NB4 (cell line): Measurements from ENCODE around the gene ADAMTS6.

Source experiments
- DNase-seq: peaks from one replicate; pipeline ENCODE4 v3.0.0; 2010; ENCODE audit warnings: low read depth
- H3K4me3 ChIP-seq: one replicate; pipeline ENCODE4 v1.5.1; 2011; ENCODE audit warnings: mild to moderate bottlenecking, low read depth, low read length, moderate library complexity
- CTCF ChIP-seq: IDR thresholded peaks from one replicate; pipeline ENCODE4 v1.5.1; 2012; ENCODE audit warnings: low read depth, low read length
- MAX ChIP-seq: IDR thresholded peaks from 2 replicates; pipeline ENCODE4 v1.6.1; 2011; ENCODE audit warnings: low read depth, low read length
- MYC ChIP-seq: IDR thresholded peaks from 2 replicates; pipeline ENCODE4 v1.6.1; 2011; ENCODE audit warnings: low read depth, low read length
- POLR2A ChIP-seq: IDR thresholded peaks from 2 replicates; pipeline ENCODE4 v1.6.1; 2011; ENCODE audit warnings: mild to moderate bottlenecking; ENCODE audit not compliant: insufficient read length; ENCODE audit errors: extremely low read depth

Gene ADAMTS6

GRCh38 chr5:65341835-65342234, 139.9 kb downstream of the ADAMTS6 start:
- DNase-seq = no peak
- H3K4me3 ChIP-seq = no peak overlapping the region
- TF ChIP-seq CTCF = no peak
- no peak for TF ChIP-seq MYC
- no peak for TF ChIP-seq MAX
- TF ChIP-seq POLR2A = no peak

GRCh38 chr5:65338606-65339151, 143.0 kb downstream of the ADAMTS6 start:
- TF ChIP-seq MYC (no peak), CTCF (no peak), POLR2A (no peak), MAX (no peak)
- H3K4me3 ChIP-seq = no peak overlapping the region
- no peak for DNase-seq

GRCh38 chr5:65334077-65334476, 147.6 kb downstream of the ADAMTS6 start:
- H3K4me3 ChIP-seq = no peak overlapping the region
- TF ChIP-seq MYC (no peak), MAX (no peak), POLR2A (no peak), CTCF (no peak)
- DNase-seq = no peak

- DNase-seq = no peak
- TF ChIP-seq MYC = no peak
- TF ChIP-seq CTCF = no peak
- no peak for TF ChIP-seq POLR2A
- no peak for TF ChIP-seq MAX
These were observed 149.1 kb downstream of the ADAMTS6 start for GRCh38 chr5:65332591-65332990.

GRCh38 chr5:65329266-65329665, 152.5 kb downstream of the ADAMTS6 start:
- no peak overlapping the region for H3K4me3 ChIP-seq
- no peak for TF ChIP-seq MAX
- no peak for TF ChIP-seq CTCF
- no peak for TF ChIP-seq POLR2A
- no peak for TF ChIP-seq MYC
- DNase-seq = no peak

More at GRCh38 chr5:65332591-65332990, 149.1 kb downstream of the ADAMTS6 start:
- no peak overlapping the region for H3K4me3 ChIP-seq

- DNase-seq = no peak
- H3K4me3 ChIP-seq = no peak overlapping the region
- no peak for TF ChIP-seq MAX
- TF ChIP-seq POLR2A = no peak
- no peak for TF ChIP-seq MYC
- TF ChIP-seq CTCF = no peak
These were observed 154.1 kb downstream of the ADAMTS6 start for GRCh38 chr5:65327582-65327981.
